Measurements from ENCODE around the gene RAP1GAP2. TPM values are rescaled to one million over a fixed set of nuclear protein-coding genes. Genes with fewer than 3 reads are reported as not detected.
"Not testable (repeated sequence)": the region's sequence is repeated elsewhere in the genome, so short reads cannot be mapped to it uniquely, and the experiment has no call there.

Gene RAP1GAP2
- total RNA-seq, 4 donors from 2014 or later, result 10.8 to 18.3 (median 12.6) TPM

- Histone ChIP-seq H3K4me3 (no peak overlapping the region), H3K27ac (no peak overlapping the region), H3K4me1 (peaks cover 6% of the 10 kb centered on the region), H3K9me3 (no peaks in the 10 kb centered on the region), H3K27me3 (no peaks in the 10 kb centered on the region), H3K36me3 (peaks cover 21% of the 10 kb centered on the region)
- peak in 1 of 2 donors; percentile 56 for DNase-seq (ENCODE audit: low spot score in 2 of 2)
- TF ChIP-seq CTCF (IDR thresholded peaks at IDR 0.05), result no peak
- 98% methylated on average over 5 of the region's 6 CpGs for WGBS
These were observed 185.1 kb downstream of the RAP1GAP2 start for GRCh38 chr17:2981325-2981724.

GRCh38 chr17:2982854-2983253 lies 186.6 kb downstream of the RAP1GAP2 start:
- H3K4me1 ChIP-seq, result peaks cover 6% of the 10 kb centered on the region
- H3K9me3 ChIP-seq, result no peaks in the 10 kb centered on the region
- 50% methylated on average over 18 of the region's 18 CpGs for WGBS
- H3K4me3 ChIP-seq, result no peak overlapping the region
- peak overlapping the region; percentile 22 for H3K27ac ChIP-seq
- H3K36me3 ChIP-seq, result peaks cover 21% of the 10 kb centered on the region
- H3K27me3 ChIP-seq, result no peaks in the 10 kb centered on the region
- peak; percentile 86 for DNase-seq (ENCODE audit: low spot score in 2 of 2)
- TF ChIP-seq CTCF (IDR thresholded peaks at IDR 0.05), result peak in 1 of 2 donors; percentile 3
- TF ChIP-seq POLR2A (IDR thresholded peaks at IDR 0.05), result no peak
- TF ChIP-seq POLR2AphosphoS5 (IDR thresholded peaks at IDR 0.05), result peak in 2 of 3 donors; percentile 12 to 37
- TF ChIP-seq EP300 (IDR thresholded peaks at IDR 0.05), result no peak

GRCh38 chr17:2983255-2983654 lies 187.0 kb downstream of the RAP1GAP2 start:
- Histone ChIP-seq H3K4me3 (no peak overlapping the region), H3K4me1 (peaks cover 6% of the 10 kb centered on the region), H3K9me3 (no peaks in the 10 kb centered on the region), H3K27me3 (no peaks in the 10 kb centered on the region), H3K27ac (peak overlapping the region; percentile 22), H3K36me3 (peaks cover 21% of the 10 kb centered on the region)
- 74% methylated on average over 9 of the region's 9 CpGs for WGBS
- no peak for TF ChIP-seq POLR2AphosphoS5 (IDR thresholded peaks at IDR 0.05)
- no peak for TF ChIP-seq CTCF (IDR thresholded peaks at IDR 0.05)
- no peak for TF ChIP-seq EP300 (IDR thresholded peaks at IDR 0.05)
- TF ChIP-seq POLR2A (IDR thresholded peaks at IDR 0.05), result no peak
- no peak for DNase-seq (ENCODE audit: low spot score in 2 of 2)

- Histone ChIP-seq H3K4me3 (no peak overlapping the region), H3K36me3 (peaks cover 20% of the 10 kb centered on the region), H3K27ac (no peak overlapping the region), H3K27me3 (no peaks in the 10 kb centered on the region), H3K9me3 (no peaks in the 10 kb centered on the region), H3K4me1 (peaks cover 6% of the 10 kb centered on the region)
- DNase-seq (ENCODE audit: low spot score in 2 of 2), result peak in 1 of 2 donors; percentile 26
- TF ChIP-seq CTCF (IDR thresholded peaks at IDR 0.05), result no peak
- TF ChIP-seq POLR2AphosphoS5 (IDR thresholded peaks at IDR 0.05), result no peak
- no peak for TF ChIP-seq POLR2A (IDR thresholded peaks at IDR 0.05)
- no peak for TF ChIP-seq EP300 (IDR thresholded peaks at IDR 0.05)
- 94% methylated on average over 5 of the region's 5 CpGs for WGBS
These were observed 189.1 kb downstream of the RAP1GAP2 start for GRCh38 chr17:2985318-2985717.

- Histone ChIP-seq H3K4me3 (no peak overlapping the region), H3K36me3 (peaks cover 12% of the 10 kb centered on the region), H3K4me1 (peaks cover 6% of the 10 kb centered on the region), H3K27ac (no peak overlapping the region), H3K27me3 (no peaks in the 10 kb centered on the region), H3K9me3 (no peaks in the 10 kb centered on the region)
- WGBS, result 93% methylated on average over 5 of the region's 5 CpGs
- no peak for DNase-seq (ENCODE audit: low spot score in 2 of 2)
- TF ChIP-seq POLR2AphosphoS5 (IDR thresholded peaks at IDR 0.05) (no peak), CTCF (IDR thresholded peaks at IDR 0.05) (no peak), EP300 (IDR thresholded peaks at IDR 0.05) (no peak), POLR2A (IDR thresholded peaks at IDR 0.05) (no peak)
These were observed 190.7 kb downstream of the RAP1GAP2 start for GRCh38 chr17:2986925-2987324.

GRCh38 chr17:2989396-2989795 lies 193.2 kb downstream of the RAP1GAP2 start:
- peaks cover 18% of the 10 kb centered on the region for H3K36me3 ChIP-seq
- WGBS, result 85% methylated on average over 11 of the region's 11 CpGs
- DNase-seq (ENCODE audit: low spot score in 2 of 2), result peak in 1 of 2 donors; percentile 72

More at GRCh38 chr17:2989396-2989795, 193.2 kb downstream of the RAP1GAP2 start:
- H3K4me1 ChIP-seq, H3K9me3 ChIP-seq, H3K27ac ChIP-seq, H3K4me3 ChIP-seq, H3K27me3 ChIP-seq: not testable (repeated sequence)
